GM23338 (cell line): ENCODE data around the gene BICRA. TPM values are rescaled to one million over a fixed set of nuclear protein-coding genes. Genes with fewer than 3 reads are reported as not detected.

Experiments used
- ATAC-seq: fragments of 200-7000 bp; cut with Tn5 transposase; 3 replicates; pipeline ENCODE4 v1.9.1; 2020
- DNase-seq: peaks from one replicate; pipeline ENCODE4 v3.0.0-alpha.2; 2015; ENCODE audit warnings: low spot score
- H2AFZ ChIP-seq: fragments of 200-600 bp; sonication (generic); 2 replicates; pipeline ENCODE4 v1.8.0; 2016; ENCODE audit warnings: antibody characterized with exemption, mild to moderate bottlenecking, moderate library complexity
- H3F3A ChIP-seq: fragments of 200-600 bp; sonication (generic); replicated peaks from 2 replicates; pipeline ENCODE4 v1.8.0; 2017; ENCODE audit warnings: antibody characterized with exemption, mixed run types, low read depth
- H3K27ac ChIP-seq: fragments of 200-600 bp; sonication (generic); 2 replicates; pipeline ENCODE4 v1.6.1; 2016; ENCODE audit warnings: low read depth
- H3K27me3 ChIP-seq: fragments of 200-600 bp; sonication (generic); 2 replicates; pipeline ENCODE4 v1.8.0; 2016; ENCODE audit warnings: mild to moderate bottlenecking, mixed run types, moderate library complexity; ENCODE audit not compliant: insufficient read depth
- H3K36me3 ChIP-seq: fragments of 200-600 bp; sonication (generic); 2 replicates; pipeline ENCODE4 v1.8.0; 2016; ENCODE audit warnings: mild to moderate bottlenecking; ENCODE audit not compliant: insufficient read depth
- H3K4me1 ChIP-seq: fragments of 200-600 bp; sonication (generic); 2 replicates; pipeline ENCODE4 v1.8.0; 2016; ENCODE audit warnings: mild to moderate bottlenecking, moderate library complexity; ENCODE audit not compliant: insufficient read depth
- H3K4me2 ChIP-seq: fragments of 200-600 bp; sonication (generic); 2 replicates; pipeline ENCODE4 v1.7.1; 2017; ENCODE audit warnings: mixed run types
- H3K4me3 ChIP-seq: fragments of 200-600 bp; sonication (generic); 2 replicates; pipeline ENCODE4 v1.6.1; 2016; ENCODE audit warnings: mixed run types
- H3K79me2 ChIP-seq: fragments of 200-600 bp; sonication (generic); replicated peaks from 2 replicates; pipeline ENCODE4 v1.8.0; 2017; ENCODE audit warnings: mild to moderate bottlenecking; ENCODE audit not compliant: insufficient read depth
- H3K9me2 ChIP-seq: fragments of 200-600 bp; sonication (generic); 2 replicates; pipeline ENCODE4 v1.8.0; 2017; ENCODE audit not compliant: insufficient read depth
- H4K20me1 ChIP-seq: fragments of 200-600 bp; sonication (generic); replicated peaks from 2 replicates; pipeline ENCODE4 v1.8.0; 2017; ENCODE audit warnings: mild to moderate bottlenecking; ENCODE audit not compliant: insufficient read depth
- H3K27ac Mint-ChIP-seq: 2 replicates; pipeline ENCODE4 v1.8.0; 2020; ENCODE audit warnings: inconsistent platforms, mild to moderate bottlenecking, moderate library complexity, mixed read lengths
- H3K27me3 Mint-ChIP-seq: 3 replicates; pipeline ENCODE4 v1.8.0; 2022; ENCODE audit warnings: low read depth, mild to moderate bottlenecking, moderate library complexity, mixed read lengths, inconsistent platforms; ENCODE audit not compliant: insufficient read depth, poor library complexity
- H3K36me3 Mint-ChIP-seq: 3 replicates; pipeline ENCODE4 v1.8.0; 2021; ENCODE audit warnings: low read depth, mild to moderate bottlenecking, inconsistent platforms, moderate library complexity, mixed read lengths
- H3K4me1 Mint-ChIP-seq: 3 replicates; pipeline ENCODE4 v1.8.0; 2020; ENCODE audit warnings: mild to moderate bottlenecking, inconsistent platforms, mixed read lengths
- H3K4me3 Mint-ChIP-seq: 3 replicates; pipeline ENCODE4 v1.8.0; 2021; ENCODE audit warnings: moderate library complexity, mild to moderate bottlenecking, inconsistent platforms, mixed read lengths
- H3K9me3 Mint-ChIP-seq: 3 replicates; pipeline ENCODE4 v1.8.0; 2020; ENCODE audit warnings: moderate library complexity, mild to moderate bottlenecking, inconsistent platforms, mixed read lengths
- CREB1 ChIP-seq: fragments of 250-450 bp; sonication (Bioruptor Pico); IDR thresholded peaks from 2 replicates; pipeline ENCODE4 v1.5.0; 2020; ENCODE audit warnings: low read depth, mild to moderate bottlenecking, moderate library complexity
- CTCF ChIP-seq, 2 experiments: fragments of 200-600 bp in 1 of 2; sonication (generic) in 1 of 2; conservative IDR thresholded peaks; 2 replicates each; pipeline versions ENCODE4 v1.5.1 to v1.6.1; 2016 to 2017; ENCODE audit warnings: antibody characterized with exemption in 2 of 2, low read depth in 2 of 2, mild to moderate bottlenecking in 2 of 2, moderate library complexity in 1 of 2
- EZH2 ChIP-seq: fragments of 200-600 bp; sonication (generic); IDR thresholded peaks from one replicate; pipeline ENCODE4 v1.8.0; 2017; ENCODE audit warnings: antibody characterized with exemption, mild to moderate bottlenecking, low read depth; ENCODE audit not compliant: unreplicated experiment
- EZH2phosphoT487 ChIP-seq: fragments of 200-600 bp; sonication (generic); IDR thresholded peaks from one replicate; pipeline ENCODE4 v1.8.1; 2018; ENCODE audit warnings: antibody characterized with exemption; ENCODE audit not compliant: unreplicated experiment
- JUNB ChIP-seq: IDR thresholded peaks from one replicate; pipeline ENCODE4 v1.6.1; 2016; ENCODE audit warnings: antibody characterized with exemption; ENCODE audit not compliant: unreplicated experiment
- NANOG ChIP-seq: IDR thresholded peaks from 2 replicates; pipeline ENCODE4 v1.6.1; 2016; ENCODE audit warnings: antibody characterized with exemption, borderline replicate concordance
- POLR2AphosphoS5 ChIP-seq: IDR thresholded peaks from 2 replicates; pipeline ENCODE4 v1.6.1; 2016; ENCODE audit warnings: antibody characterized with exemption, low read depth
- STAT1 ChIP-seq: IDR thresholded peaks from one replicate; pipeline ENCODE4 v1.6.1; 2016; ENCODE audit warnings: antibody characterized with exemption; ENCODE audit not compliant: unreplicated experiment
- ZNF114 ChIP-seq: fragments of 250-450 bp; sonication (Bioruptor Pico); IDR thresholded peaks from 2 replicates; pipeline ENCODE4 v1.5.0; 2020; ENCODE audit warnings: mild to moderate bottlenecking, moderate library complexity
- ZNF331 ChIP-seq: fragments of 250-450 bp; sonication (Bioruptor Pico); IDR thresholded peaks from 2 replicates; pipeline ENCODE4 v1.5.0; 2020; ENCODE audit warnings: low read depth, mild to moderate bottlenecking, moderate library complexity
- polyA plus RNA-seq: library from polyadenylated mRNA; unstranded; fragments of >200 nt; fragmentation: Nextera tagmentation; extraction: Ambion mirVana; gene quantifications from 2 replicates; pipeline ENCODE4 v1.2.1, GENCODE V29; 2016
- total RNA-seq: library from RNA; depleted of rRNA; stranded (reverse); fragments of >200 nt; shearing (Covaris generic); gene quantifications from 2 replicates; pipeline ENCODE4 v1.2.3, GENCODE V29; 2014
- TF ChIP-seq, protein P1 (sequence below): IDR thresholded peaks from one replicate; pipeline ENCODE4 v1.6.1; 2018; ENCODE audit warnings: antibody characterized with exemption; ENCODE audit not compliant: unreplicated experiment
- TF ChIP-seq, protein P2 (sequence below): IDR thresholded peaks from 2 replicates; pipeline ENCODE4 v1.6.1; 2016; ENCODE audit warnings: antibody characterized with exemption

BICRA gene
- total and polyA plus RNA-seq, 2 experiments from 2014 or later, result 7.0 to 37.7 TPM

DNA sequence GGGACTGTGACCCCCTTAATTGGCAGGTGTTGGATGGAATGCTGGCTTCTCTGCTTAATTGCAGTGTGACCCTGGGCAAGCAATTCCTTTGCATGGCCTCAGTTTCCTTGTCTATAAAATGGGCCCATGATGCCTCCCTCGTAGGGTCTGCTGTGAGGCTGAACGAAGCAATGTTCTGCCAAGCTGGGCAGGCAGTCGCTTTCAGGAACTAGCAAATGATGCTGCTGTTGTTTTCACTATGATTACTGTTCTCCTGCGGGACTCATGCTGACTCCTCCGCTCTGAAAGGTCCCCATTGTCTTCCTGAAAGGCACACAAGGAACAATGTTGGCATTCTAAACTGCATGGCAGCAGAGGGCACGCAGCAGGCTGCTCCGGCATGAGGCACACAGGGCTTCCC, 6.8 kb downstream of the BICRA start:
- Histone ChIP-seq H3K4me1 (peaks cover 77% of the 10 kb centered on the region), H3K79me2 (peaks cover 95% of the 10 kb centered on the region), H4K20me1 (peaks cover 13% of the 10 kb centered on the region), H3K4me3 (no peak overlapping the region), H3F3A (peaks cover 36% of the 10 kb centered on the region), H3K27me3 (no peaks in the 10 kb centered on the region), H3K4me2 (no peak overlapping the region), H2AFZ (no peak overlapping the region), H3K36me3 (no peaks in the 10 kb centered on the region), H3K27ac (0 out of 2 replicates have a peak overlapping the region, but pooled peaks have one; percentile 55), H3K9me2 (no peaks in the 10 kb centered on the region)
- Mint-ChIP-seq H3K36me3 (peaks cover 14% of the 10 kb centered on the region), H3K4me1 (peaks cover 69% of the 10 kb centered on the region), H3K27me3 (peaks cover 14% of the 10 kb centered on the region), H3K4me3 (no peak overlapping the region; the same call in 2 of the 3 replicates), H3K27ac (peak overlapping the region; percentile 88; the same call in 1 of the 2 replicates), H3K9me3 (no peaks in the 10 kb centered on the region)
- TF ChIP-seq EZH2phosphoT487 (no peak), POLR2AphosphoS5 (no peak), CREB1 (CRISPR knock-in tag) (no peak), NANOG (no peak), JUNB (no peak), ZNF331 (no peak)
- TF ChIP-seq, protein P1, sequence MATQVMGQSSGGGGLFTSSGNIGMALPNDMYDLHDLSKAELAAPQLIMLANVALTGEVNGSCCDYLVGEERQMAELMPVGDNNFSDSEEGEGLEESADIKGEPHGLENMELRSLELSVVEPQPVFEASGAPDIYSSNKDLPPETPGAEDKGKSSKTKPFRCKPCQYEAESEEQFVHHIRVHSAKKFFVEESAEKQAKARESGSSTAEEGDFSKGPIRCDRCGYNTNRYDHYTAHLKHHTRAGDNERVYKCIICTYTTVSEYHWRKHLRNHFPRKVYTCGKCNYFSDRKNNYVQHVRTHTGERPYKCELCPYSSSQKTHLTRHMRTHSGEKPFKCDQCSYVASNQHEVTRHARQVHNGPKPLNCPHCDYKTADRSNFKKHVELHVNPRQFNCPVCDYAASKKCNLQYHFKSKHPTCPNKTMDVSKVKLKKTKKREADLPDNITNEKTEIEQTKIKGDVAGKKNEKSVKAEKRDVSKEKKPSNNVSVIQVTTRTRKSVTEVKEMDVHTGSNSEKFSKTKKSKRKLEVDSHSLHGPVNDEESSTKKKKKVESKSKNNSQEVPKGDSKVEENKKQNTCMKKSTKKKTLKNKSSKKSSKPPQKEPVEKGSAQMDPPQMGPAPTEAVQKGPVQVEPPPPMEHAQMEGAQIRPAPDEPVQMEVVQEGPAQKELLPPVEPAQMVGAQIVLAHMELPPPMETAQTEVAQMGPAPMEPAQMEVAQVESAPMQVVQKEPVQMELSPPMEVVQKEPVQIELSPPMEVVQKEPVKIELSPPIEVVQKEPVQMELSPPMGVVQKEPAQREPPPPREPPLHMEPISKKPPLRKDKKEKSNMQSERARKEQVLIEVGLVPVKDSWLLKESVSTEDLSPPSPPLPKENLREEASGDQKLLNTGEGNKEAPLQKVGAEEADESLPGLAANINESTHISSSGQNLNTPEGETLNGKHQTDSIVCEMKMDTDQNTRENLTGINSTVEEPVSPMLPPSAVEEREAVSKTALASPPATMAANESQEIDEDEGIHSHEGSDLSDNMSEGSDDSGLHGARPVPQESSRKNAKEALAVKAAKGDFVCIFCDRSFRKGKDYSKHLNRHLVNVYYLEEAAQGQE, result no peak
- DNase-seq, result no peak
- ATAC-seq, result no peak

DNA sequence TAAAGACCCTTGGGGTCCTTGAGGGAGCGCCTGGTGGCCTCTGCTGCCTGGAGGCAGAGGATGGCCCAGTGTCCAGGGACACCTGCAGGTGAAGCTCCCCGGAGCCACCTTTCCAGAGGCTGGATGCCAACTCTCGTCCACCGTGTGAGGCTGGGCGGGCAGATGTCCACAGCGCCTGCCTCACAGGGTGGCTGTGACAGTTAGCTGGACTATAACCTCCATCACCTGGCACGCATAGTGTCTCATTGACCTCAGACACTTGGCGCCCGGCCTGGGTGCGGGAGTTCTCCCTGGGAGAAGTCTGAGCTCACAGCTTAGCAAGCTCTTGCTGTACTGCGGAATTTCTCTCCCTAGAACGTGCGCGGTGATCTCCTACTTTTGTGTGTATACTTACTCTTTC, 9.8 kb downstream of the BICRA start:
- no peaks in the 10 kb centered on the region for H3K9me3 Mint-ChIP-seq
- H3K4me1 Mint-ChIP-seq, result peaks cover 58% of the 10 kb centered on the region
- DNase-seq (no peak), ATAC-seq (no peak)
- Histone ChIP-seq H4K20me1 (peaks cover 18% of the 10 kb centered on the region), H3K27ac (peak overlapping the region; percentile 93; the same call in 1 of the 2 replicates), H3K4me2 (peak overlapping the region; percentile 60), H3K9me2 (no peaks in the 10 kb centered on the region), H3K36me3 (no peaks in the 10 kb centered on the region), H3K4me1 (peaks cover 70% of the 10 kb centered on the region), H3K79me2 (peaks cover 96% of the 10 kb centered on the region), H3F3A (peaks cover 26% of the 10 kb centered on the region), H2AFZ (no peak overlapping the region), H3K27me3 (no peaks in the 10 kb centered on the region), H3K4me3 (no peak overlapping the region)
- peaks cover 9% of the 10 kb centered on the region for H3K27me3 Mint-ChIP-seq
- peaks cover 11% of the 10 kb centered on the region for H3K36me3 Mint-ChIP-seq
- no peak overlapping the region for H3K4me3 Mint-ChIP-seq
- H3K27ac Mint-ChIP-seq, result peak overlapping the region; percentile 96
- TF ChIP-seq CTCF (conservative IDR thresholded peaks at IDR 0.05; ENCODE audit: low read depth in 2 of 2) (no peak), EZH2phosphoT487 (no peak), EZH2 (no peak), JUNB (no peak), CREB1 (CRISPR knock-in tag) (no peak), ZNF114 (CRISPR knock-in tag) (no peak), STAT1 (no peak)
- TF ChIP-seq, protein P1, result no peak
- TF ChIP-seq, protein P2, sequence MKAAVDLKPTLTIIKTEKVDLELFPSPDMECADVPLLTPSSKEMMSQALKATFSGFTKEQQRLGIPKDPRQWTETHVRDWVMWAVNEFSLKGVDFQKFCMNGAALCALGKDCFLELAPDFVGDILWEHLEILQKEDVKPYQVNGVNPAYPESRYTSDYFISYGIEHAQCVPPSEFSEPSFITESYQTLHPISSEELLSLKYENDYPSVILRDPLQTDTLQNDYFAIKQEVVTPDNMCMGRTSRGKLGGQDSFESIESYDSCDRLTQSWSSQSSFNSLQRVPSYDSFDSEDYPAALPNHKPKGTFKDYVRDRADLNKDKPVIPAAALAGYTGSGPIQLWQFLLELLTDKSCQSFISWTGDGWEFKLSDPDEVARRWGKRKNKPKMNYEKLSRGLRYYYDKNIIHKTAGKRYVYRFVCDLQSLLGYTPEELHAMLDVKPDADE, result no peak
